ENCODE data around the gene CSRP1.
"Not testable (repeated sequence)": the region's sequence is repeated elsewhere in the genome, so short reads cannot be mapped to it uniquely, and the experiment has no call there.

CSRP1 gene

GRCh38 chr1:201502511-201502857 lies 4.4 kb downstream of the CSRP1 start:
- Histone ChIP-seq H3K9me3 (ENCODE audit: low read length) (no peaks in the 10 kb centered on the region), H3K4me1 (ENCODE audit: insufficient read depth, low read length) (peaks cover 41% of the 10 kb centered on the region), H3K27me3 (ENCODE audit: insufficient read depth, low read length) (no peaks in the 10 kb centered on the region), H3K36me3 (ENCODE audit: insufficient read depth, low read length) (no peaks in the 10 kb centered on the region), H2AFZ (ENCODE audit: low read depth, low read length) (no peak overlapping the region), H3K4me3 (ENCODE audit: low read length) (no peak overlapping the region)

- Histone ChIP-seq H2AFZ (ENCODE audit: low read depth, low read length) (no peak overlapping the region), H3K27me3 (ENCODE audit: insufficient read depth, low read length) (no peaks in the 10 kb centered on the region), H3K9me3 (ENCODE audit: low read length) (no peaks in the 10 kb centered on the region), H3K4me1 (ENCODE audit: insufficient read depth, low read length) (peaks cover 41% of the 10 kb centered on the region), H3K36me3 (ENCODE audit: insufficient read depth, low read length) (no peaks in the 10 kb centered on the region), H3K4me3 (ENCODE audit: low read length) (no peak overlapping the region)
Observed at GRCh38 chr1:201501812-201502510, 5.0 kb downstream of the CSRP1 start.

DNA sequence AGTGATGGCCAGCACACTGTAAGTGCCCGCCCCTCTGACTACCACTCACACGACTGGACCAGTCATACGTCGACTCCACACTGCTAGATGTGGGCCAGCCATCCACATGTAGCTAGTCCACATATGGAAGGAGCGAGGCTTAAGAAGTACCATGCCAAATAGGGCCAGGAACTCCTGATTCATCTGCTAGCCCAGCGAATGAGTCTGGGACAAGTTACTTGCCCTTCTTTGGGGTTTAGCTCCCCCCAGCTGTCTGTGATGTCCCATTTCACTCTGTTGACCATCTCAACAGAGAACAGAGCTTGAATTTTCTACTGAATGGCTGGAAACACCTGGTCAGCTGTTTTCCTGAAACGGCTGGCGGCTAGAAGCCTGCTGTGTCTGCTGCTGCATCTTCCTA lies 5.8 kb downstream of the CSRP1 start:
- H3K27me3 ChIP-seq (ENCODE audit: insufficient read depth, low read length) = no peaks in the 10 kb centered on the region
- peaks cover 43% of the 10 kb centered on the region for H3K4me1 ChIP-seq (ENCODE audit: insufficient read depth, low read length)
- no peaks in the 10 kb centered on the region for H3K36me3 ChIP-seq (ENCODE audit: insufficient read depth, low read length)
- no peak overlapping the region for H2AFZ ChIP-seq (ENCODE audit: low read depth, low read length)
- H3K9me3 ChIP-seq (ENCODE audit: low read length) = no peaks in the 10 kb centered on the region
- H3K4me3 ChIP-seq (ENCODE audit: low read length) = no peak overlapping the region

GRCh38 chr1:201500670-201501120 lies 6.2 kb downstream of the CSRP1 start:
- Histone ChIP-seq H2AFZ (ENCODE audit: low read depth, low read length) (no peak overlapping the region), H3K9me3 (ENCODE audit: low read length) (no peaks in the 10 kb centered on the region), H3K27me3 (ENCODE audit: insufficient read depth, low read length) (no peaks in the 10 kb centered on the region), H3K4me3 (ENCODE audit: low read length) (no peak overlapping the region), H3K4me1 (ENCODE audit: insufficient read depth, low read length) (peaks cover 46% of the 10 kb centered on the region), H3K36me3 (ENCODE audit: insufficient read depth, low read length) (no peaks in the 10 kb centered on the region)

GRCh38 chr1:201499795-201500669 lies 6.9 kb downstream of the CSRP1 start:
- H3K4me1 ChIP-seq (ENCODE audit: insufficient read depth, low read length) = peaks cover 43% of the 10 kb centered on the region
- no peaks in the 10 kb centered on the region for H3K9me3 ChIP-seq (ENCODE audit: low read length)
- H3K4me3 ChIP-seq (ENCODE audit: low read length) = no peak overlapping the region
- no peak overlapping the region for H2AFZ ChIP-seq (ENCODE audit: low read depth, low read length)
- H3K36me3 ChIP-seq (ENCODE audit: insufficient read depth, low read length) = no peaks in the 10 kb centered on the region
- H3K27me3 ChIP-seq (ENCODE audit: insufficient read depth, low read length) = no peaks in the 10 kb centered on the region

- Histone ChIP-seq H3K27me3 (ENCODE audit: insufficient read depth, low read length) (no peaks in the 10 kb centered on the region), H3K36me3 (ENCODE audit: insufficient read depth, low read length) (no peaks in the 10 kb centered on the region), H3K4me1 (ENCODE audit: insufficient read depth, low read length) (peaks cover 40% of the 10 kb centered on the region), H3K9me3 (ENCODE audit: low read length) (no peaks in the 10 kb centered on the region), H3K4me3 (ENCODE audit: low read length) (no peak overlapping the region), H2AFZ (ENCODE audit: low read depth, low read length) (no peak overlapping the region)
Observed at GRCh38 chr1:201499191-201499590, 7.7 kb downstream of the CSRP1 start.

- peaks cover 34% of the 10 kb centered on the region for H3K4me1 ChIP-seq (ENCODE audit: insufficient read depth, low read length)
- no peaks in the 10 kb centered on the region for H3K36me3 ChIP-seq (ENCODE audit: insufficient read depth, low read length)
Observed at GRCh38 chr1:201498621-201499020, 8.3 kb downstream of the CSRP1 start.

GRCh38 chr1:201497935-201498509 lies 8.9 kb downstream of the CSRP1 start:
- Histone ChIP-seq H2AFZ (ENCODE audit: low read depth, low read length) (no peak overlapping the region), H3K4me1 (ENCODE audit: insufficient read depth, low read length) (peaks cover 28% of the 10 kb centered on the region), H3K27me3 (ENCODE audit: insufficient read depth, low read length) (no peaks in the 10 kb centered on the region), H3K4me3 (ENCODE audit: low read length) (no peak overlapping the region), H3K9me3 (ENCODE audit: low read length) (no peaks in the 10 kb centered on the region), H3K36me3 (ENCODE audit: insufficient read depth, low read length) (no peaks in the 10 kb centered on the region)

More at GRCh38 chr1:201498621-201499020, 8.3 kb downstream of the CSRP1 start:
- Histone ChIP-seq H2AFZ (ENCODE audit: low read depth, low read length) (no peak overlapping the region), H3K9me3 (ENCODE audit: low read length) (no peaks in the 10 kb centered on the region), H3K27me3 (ENCODE audit: insufficient read depth, low read length) (no peaks in the 10 kb centered on the region), H3K4me3 (ENCODE audit: low read length) (no peak overlapping the region)

DNA sequence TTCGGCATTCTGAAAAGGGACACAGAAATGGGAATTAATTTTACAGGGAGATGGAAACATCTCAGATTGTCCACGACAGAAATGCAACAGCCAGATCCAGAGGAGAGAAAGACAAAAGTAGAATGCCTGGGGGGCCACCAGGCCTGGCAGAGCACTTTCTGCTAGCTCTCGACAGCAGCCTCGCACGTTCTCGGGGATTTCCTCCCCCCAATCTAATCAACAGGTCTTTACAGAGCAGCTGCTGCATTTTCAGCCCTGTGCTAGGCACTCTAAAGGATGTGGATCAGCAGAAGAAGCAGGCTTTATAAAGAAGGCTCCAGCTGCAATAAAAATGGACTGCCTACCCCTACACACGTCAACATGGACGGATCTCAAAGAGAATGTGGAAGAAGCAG lies 10.6 kb downstream of the CSRP1 start:
- Histone ChIP-seq H3K4me1 (ENCODE audit: insufficient read depth, low read length) (peaks cover 22% of the 10 kb centered on the region), H3K27me3 (ENCODE audit: insufficient read depth, low read length) (no peaks in the 10 kb centered on the region), H3K36me3 (ENCODE audit: insufficient read depth, low read length) (no peaks in the 10 kb centered on the region), H2AFZ (ENCODE audit: low read depth, low read length) (no peak overlapping the region), H3K4me3 (ENCODE audit: low read length) (no peak overlapping the region), H3K9me3 (ENCODE audit: low read length) (no peaks in the 10 kb centered on the region)

GRCh38 chr1:201495551-201496295 lies 11.2 kb downstream of the CSRP1 start:
- peaks cover 19% of the 10 kb centered on the region for H3K4me1 ChIP-seq (ENCODE audit: insufficient read depth, low read length)
- H3K9me3 ChIP-seq (ENCODE audit: low read length) = no peaks in the 10 kb centered on the region
- no peak overlapping the region for H3K4me3 ChIP-seq (ENCODE audit: low read length)
- H3K27me3 ChIP-seq (ENCODE audit: insufficient read depth, low read length) = no peaks in the 10 kb centered on the region
- H2AFZ ChIP-seq (ENCODE audit: low read depth, low read length) = no peak overlapping the region
- no peaks in the 10 kb centered on the region for H3K36me3 ChIP-seq (ENCODE audit: insufficient read depth, low read length)

DNA sequence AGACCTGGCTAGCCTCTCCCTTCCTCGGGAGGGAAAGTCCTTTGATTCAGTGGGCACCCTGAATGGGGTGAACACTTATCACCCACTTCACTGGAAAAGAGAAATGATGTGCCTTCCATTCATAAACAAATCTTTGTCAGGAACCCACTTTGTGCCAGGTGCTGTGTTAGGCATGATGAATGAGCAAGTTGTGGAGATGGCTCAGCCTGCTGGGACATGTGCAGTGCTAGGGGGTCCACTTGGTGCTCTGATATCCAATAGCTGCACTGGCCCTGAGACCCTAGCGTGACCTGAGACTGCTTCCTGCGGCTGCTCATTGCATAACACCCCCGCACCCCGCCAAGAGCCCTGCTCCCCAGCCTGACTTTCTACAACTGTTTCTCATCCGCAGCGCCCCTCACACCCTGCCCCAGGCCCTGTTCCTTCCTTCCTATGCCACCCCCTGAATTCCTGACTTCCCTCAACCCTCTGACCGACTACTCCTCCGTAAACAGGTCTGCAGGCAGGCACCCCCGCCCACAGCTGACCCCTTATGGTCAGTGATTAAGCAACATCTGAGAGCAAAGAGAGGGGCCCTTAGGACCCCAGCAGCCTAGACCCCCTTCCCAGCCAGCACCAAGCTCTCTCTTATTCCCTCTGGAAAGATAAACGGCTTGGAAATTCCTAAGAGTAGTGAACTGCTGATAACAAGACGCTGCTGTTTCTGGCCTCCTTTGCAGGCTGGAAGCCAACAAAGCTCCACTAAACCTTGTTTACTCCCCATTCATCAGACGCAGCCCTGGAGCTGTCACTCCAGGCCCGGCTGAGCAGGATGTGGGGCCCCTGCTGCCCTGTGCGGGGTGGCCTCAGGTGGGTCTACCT lies 12.9 kb downstream of the CSRP1 start:
- no peak overlapping the region for H2AFZ ChIP-seq (ENCODE audit: low read depth, low read length)
- no peaks in the 10 kb centered on the region for H3K9me3 ChIP-seq (ENCODE audit: low read length)
- H3K4me3 ChIP-seq (ENCODE audit: low read length) = no peak overlapping the region
- no peaks in the 10 kb centered on the region for H3K27me3 ChIP-seq (ENCODE audit: insufficient read depth, low read length)
- no peaks in the 10 kb centered on the region for H3K36me3 ChIP-seq (ENCODE audit: insufficient read depth, low read length)
- peaks cover 10% of the 10 kb centered on the region for H3K4me1 ChIP-seq (ENCODE audit: insufficient read depth, low read length)

- H3K9me3 ChIP-seq (ENCODE audit: low read length); H2AFZ ChIP-seq (ENCODE audit: low read depth, low read length); H3K4me3 ChIP-seq (ENCODE audit: low read length); H3K36me3 ChIP-seq (ENCODE audit: insufficient read depth, low read length); H3K27me3 ChIP-seq (ENCODE audit: insufficient read depth, low read length): not testable (repeated sequence)
- H3K4me1 ChIP-seq (ENCODE audit: insufficient read depth, low read length) = peaks cover 10% of the 10 kb centered on the region
Observed at GRCh38 chr1:201493026-201493656, 13.8 kb downstream of the CSRP1 start.

Measured in neuron (in vitro differentiated cells).